ENCODE data around the gene POU6F2. TPM values are rescaled to one million over a fixed set of nuclear protein-coding genes. Genes with fewer than 3 reads are reported as not detected.

Gene POU6F2
- total RNA-seq, 2 donors from 2014 or later = 5.2 to 6.3 TPM

DNA sequence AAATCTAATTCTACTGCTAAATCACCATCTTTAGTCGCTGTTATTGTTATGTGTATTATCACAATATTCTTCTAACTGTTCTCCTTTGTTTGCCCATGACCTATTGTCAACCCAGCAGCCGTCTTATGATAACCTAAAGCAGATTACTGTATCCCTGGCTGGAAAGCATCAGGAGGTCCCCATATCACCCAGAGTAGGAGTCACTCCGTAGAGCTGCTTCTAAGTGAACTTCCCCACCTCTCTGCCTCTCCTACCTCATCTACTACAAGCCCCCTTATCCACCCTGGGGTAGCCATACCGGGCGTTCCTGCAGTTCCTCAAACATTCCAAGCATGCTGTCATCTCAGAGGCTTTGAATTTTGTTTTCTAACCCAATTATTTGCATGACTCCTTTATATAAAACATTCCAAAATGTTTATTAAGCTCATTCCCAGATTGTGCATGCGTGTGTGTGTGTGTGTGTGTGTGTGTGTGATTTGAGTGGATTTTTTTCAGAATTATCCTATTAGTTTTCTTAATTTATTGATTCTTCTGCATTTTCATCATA, 39.7 kb downstream of the POU6F2 start:
- DNase-seq (no peak), ATAC-seq (no peak)
- TF ChIP-seq CTCF (IDR thresholded peaks at IDR 0.05) = no peak
- no peak for TF ChIP-seq POLR2A (IDR thresholded peaks at IDR 0.05)
- H3K9me3 ChIP-seq = no peaks in the 10 kb centered on the region
- H3K36me3 ChIP-seq (replicated peaks in 1 of 2; ENCODE audit: insufficient read depth in 1 of 2, low read depth in 2 of 2) = no peaks in the 10 kb centered on the region
- no peak overlapping the region for H3K27ac ChIP-seq
- intact Hi-C loops (cut with DNase I) = no loop called here
- 51 to 55% methylated on average over 6 of the region's 6 CpGs for WGBS, 2 donors
- peaks cover 4% of the 10 kb centered on the region for H3K4me1 ChIP-seq
- no peak overlapping the region for H3K4me3 ChIP-seq
- no peaks in the 10 kb centered on the region for H3K27me3 ChIP-seq

DNA sequence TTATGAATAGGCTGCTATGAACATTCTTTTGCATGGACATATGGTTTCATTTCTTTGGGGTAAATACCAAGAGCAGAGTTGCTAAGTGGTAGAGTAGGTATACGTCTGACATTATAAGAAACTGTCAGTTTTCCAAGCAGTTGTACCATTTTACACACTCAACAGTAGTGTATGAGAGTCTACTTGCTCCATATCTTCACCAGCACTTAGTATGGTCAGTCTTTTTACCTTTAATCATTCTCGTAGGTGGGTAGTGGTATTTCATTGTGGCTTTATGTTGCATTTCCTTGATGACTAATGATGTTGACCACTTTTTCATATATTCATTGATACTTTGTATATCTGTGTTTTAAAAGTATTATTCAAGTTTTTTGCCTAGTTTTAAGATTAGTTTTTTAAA, 45.1 kb downstream of the POU6F2 start:
- intact Hi-C loops (cut with DNase I) = no loop called here
- no peak for ATAC-seq
- WGBS, 2 donors = 81 to 88% methylated on average over 2 of the region's 2 CpGs
- Histone ChIP-seq H3K36me3 (replicated peaks in 1 of 2; ENCODE audit: insufficient read depth in 1 of 2, low read depth in 2 of 2) (no peaks in the 10 kb centered on the region), H3K4me3 (no peak overlapping the region), H3K27me3 (no peaks in the 10 kb centered on the region), H3K27ac (no peak overlapping the region), H3K4me1 (peaks cover 4% of the 10 kb centered on the region), H3K9me3 (no peaks in the 10 kb centered on the region)
- no peak for DNase-seq
- TF ChIP-seq POLR2A (IDR thresholded peaks at IDR 0.05) (no peak), CTCF (IDR thresholded peaks at IDR 0.05) (no peak)

DNA sequence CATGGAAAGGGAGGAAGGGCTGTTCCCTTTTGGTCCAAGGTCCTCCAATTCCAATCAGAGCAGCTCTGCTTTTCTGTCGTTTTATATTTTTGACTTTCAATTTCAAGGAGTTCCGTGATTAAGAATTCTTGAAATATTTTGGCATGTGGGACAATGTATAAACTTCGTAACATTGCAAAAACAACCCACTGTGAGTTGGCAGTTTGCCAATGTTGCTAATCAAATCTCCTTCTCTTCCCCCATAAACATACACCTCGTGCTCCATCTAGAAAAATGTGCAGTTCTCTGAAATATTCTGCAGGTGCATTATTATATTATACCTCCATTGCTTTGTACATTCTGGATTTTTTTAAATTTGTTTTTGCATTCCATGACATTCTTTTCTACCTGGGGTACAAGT, 49.8 kb downstream of the POU6F2 start:
- H3K27ac ChIP-seq = no peak overlapping the region
- WGBS, 2 donors = 35 to 36% methylated on average over 4 of the region's 4 CpGs
- no peak overlapping the region for H3K4me3 ChIP-seq
- no peaks in the 10 kb centered on the region for H3K4me1 ChIP-seq
- H3K9me3 ChIP-seq = no peaks in the 10 kb centered on the region
- intact Hi-C loops (cut with DNase I) = no loop called here
- no peak for DNase-seq
- TF ChIP-seq CTCF (IDR thresholded peaks at IDR 0.05) (no peak), POLR2A (IDR thresholded peaks at IDR 0.05) (no peak)
- no peaks in the 10 kb centered on the region for H3K27me3 ChIP-seq
- no peaks in the 10 kb centered on the region for H3K36me3 ChIP-seq (replicated peaks in 1 of 2; ENCODE audit: insufficient read depth in 1 of 2, low read depth in 2 of 2)
- no peak for ATAC-seq

DNA sequence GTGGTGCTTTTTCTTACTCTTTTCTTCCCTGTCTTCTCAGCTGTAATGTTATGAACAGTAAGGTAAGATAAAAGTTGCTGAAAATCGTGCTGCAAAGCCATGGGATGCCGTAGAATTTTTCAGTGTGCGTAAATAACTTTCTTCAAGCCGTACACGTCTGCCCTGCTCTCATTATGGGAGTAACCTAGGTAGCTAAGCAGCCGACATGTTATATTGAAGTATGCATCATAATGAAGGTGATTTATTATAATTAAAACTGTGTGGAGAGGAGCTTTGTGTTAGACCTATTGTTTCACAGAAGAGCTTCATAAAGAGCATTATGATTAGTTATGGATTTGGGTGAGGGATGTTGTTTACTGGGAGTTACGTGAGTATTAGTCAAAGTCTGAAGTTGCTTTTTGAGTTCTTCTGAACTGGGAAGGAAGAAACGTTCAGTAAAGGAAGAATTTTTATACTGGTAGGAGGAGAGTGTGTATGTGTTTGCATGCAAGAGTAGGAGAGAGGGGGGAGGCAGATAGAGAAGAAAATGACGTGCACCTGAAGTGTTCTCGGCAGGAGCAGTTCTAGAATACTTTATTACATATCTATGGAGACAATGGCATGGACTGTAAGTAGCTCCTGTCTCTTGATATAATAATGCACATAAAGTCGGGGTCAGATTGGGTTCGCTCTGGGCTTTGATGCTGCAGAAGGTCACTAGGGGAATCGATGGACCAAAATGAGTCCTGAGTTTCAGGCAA, 56.3 kb downstream of the POU6F2 start:
- H3K36me3 ChIP-seq (replicated peaks in 1 of 2; ENCODE audit: insufficient read depth in 1 of 2, low read depth in 2 of 2) = no peaks in the 10 kb centered on the region
- H3K9me3 ChIP-seq = no peaks in the 10 kb centered on the region
- H3K27me3 ChIP-seq = no peaks in the 10 kb centered on the region
- WGBS, 2 donors = 60 to 62% methylated on average over 13 of the region's 13 CpGs
- no peaks in the 10 kb centered on the region for H3K4me1 ChIP-seq
- no peak for DNase-seq
- no peak overlapping the region for H3K27ac ChIP-seq
- TF ChIP-seq POLR2A (IDR thresholded peaks at IDR 0.05) (no peak), CTCF (IDR thresholded peaks at IDR 0.05) (no peak)
- intact Hi-C loops (cut with DNase I) = no loop called here
- no peak overlapping the region for H3K4me3 ChIP-seq
- ATAC-seq = no peak

GRCh38 chr7:39035156-39035555, 57.4 kb downstream of the POU6F2 start:
- Histone ChIP-seq H3K27ac (no peak overlapping the region), H3K4me3 (no peak overlapping the region), H3K27me3 (no peaks in the 10 kb centered on the region), H3K9me3 (no peaks in the 10 kb centered on the region), H3K4me1 (no peaks in the 10 kb centered on the region), H3K36me3 (replicated peaks in 1 of 2; ENCODE audit: insufficient read depth in 1 of 2, low read depth in 2 of 2) (no peaks in the 10 kb centered on the region)
- DNase-seq (no peak), ATAC-seq (no peak)
- no peak for TF ChIP-seq POLR2A (IDR thresholded peaks at IDR 0.05)
- WGBS, 2 donors = 42 to 57% methylated on average over 4 of the region's 4 CpGs
- intact Hi-C loops (cut with DNase I) = no loop called here

Data from body of pancreas (tissue), 4 donors.